ENCODE measurements around the gene MEOX2.

GRCh38 chr7:15612205-15612604, 74.3 kb downstream of the MEOX2 start:
- TF ChIP-seq TAF1 (IDR thresholded peaks at IDR 0.05; ENCODE audit: low read depth, low read length) (no peak), POLR2A (IDR thresholded peaks at IDR 0.05; ENCODE audit: low read depth, low read length) (no peak), POLR2AphosphoS5 (IDR thresholded peaks at IDR 0.05; ENCODE audit: low read depth, low read length) (no peak), PAX5 (IDR thresholded peaks at IDR 0.05; ENCODE audit: insufficient read depth, low read length, severe bottlenecking) (no peak), SPI1 (IDR thresholded peaks at IDR 0.05; ENCODE audit: low read depth, low read length) (no peak)

Data from GM12891 (cell line).